NCI-H510A treated with DMSO at 0.1 percent for 48 hours (cell line): ENCODE data around the gene SLC6A11.

Experiments
- DNase-seq: peaks from one replicate; lab custom pipeline; 2025; lab: John Stamatoyannopoulos, UW

Gene SLC6A11

GRCh38 chr3:10816019-10816862 lies at the start of gene SLC6A11:
SLC6A11 (plus strand) TSS chr3:10816228; CDS start chr3:10816266, 38 bp downstream.
- no peak for DNase-seq

GRCh38 chr3:10768708-10769394 lies 47.2 kb upstream of the SLC6A11 start:
- no peak for DNase-seq

GRCh38 chr3:10770547-10770946 lies 45.5 kb upstream of the SLC6A11 start:
- DNase-seq: no peak

GRCh38 chr3:10770981-10771380 lies 45.0 kb upstream of the SLC6A11 start:
- DNase-seq: no peak

GRCh38 chr3:10771486-10772270 lies 44.4 kb upstream of the SLC6A11 start:
- no peak for DNase-seq

GRCh38 chr3:10772271-10773161 lies 43.5 kb upstream of the SLC6A11 start:
- DNase-seq: no peak

GRCh38 chr3:10774129-10774670 lies 41.8 kb upstream of the SLC6A11 start:
- DNase-seq: no peak

- no peak for DNase-seq
These were observed 41.2 kb upstream of the SLC6A11 start for GRCh38 chr3:10774825-10775224.

GRCh38 chr3:10775259-10775658 lies 40.8 kb upstream of the SLC6A11 start:
- no peak for DNase-seq

- DNase-seq: no peak
These were observed 40.2 kb upstream of the SLC6A11 start for GRCh38 chr3:10775828-10776227.

GRCh38 chr3:10777627-10778026 lies 38.4 kb upstream of the SLC6A11 start:
- no peak for DNase-seq

GRCh38 chr3:10778492-10779292 lies 37.3 kb upstream of the SLC6A11 start:
- DNase-seq: no peak

GRCh38 chr3:10779293-10779805 lies 36.7 kb upstream of the SLC6A11 start:
- no peak for DNase-seq

GRCh38 chr3:10780243-10780642 lies 35.8 kb upstream of the SLC6A11 start:
- DNase-seq: no peak

- DNase-seq: no peak
These were observed 35.1 kb upstream of the SLC6A11 start for GRCh38 chr3:10780922-10781321.

- no peak for DNase-seq
These were observed 34.0 kb upstream of the SLC6A11 start for GRCh38 chr3:10781981-10782380.

GRCh38 chr3:10783360-10784351 lies 32.4 kb upstream of the SLC6A11 start:
- DNase-seq: peak; percentile 0

GRCh38 chr3:10786640-10787039 lies 29.4 kb upstream of the SLC6A11 start:
- DNase-seq: no peak

- no peak for DNase-seq
These were observed 27.6 kb upstream of the SLC6A11 start for GRCh38 chr3:10788451-10788850.
